Brain microvascular endothelial cell (primary cell): ENCODE results near the gene MYDGF.

Source experiments
- DNase-seq: peaks from one replicate; pipeline ENCODE4 v3.0.0-alpha.2; 2020
- H3K27ac ChIP-seq: fragments of 250-450 bp; sonication (Bioruptor Pico); 2 replicates; pipeline ENCODE4 v1.5.1; 2020; ENCODE audit warnings: mild to moderate bottlenecking, moderate library complexity
- H3K27me3 ChIP-seq: fragments of 250-450 bp; sonication (Bioruptor Pico); replicated peaks from 2 replicates; pipeline ENCODE4 v1.5.1; 2020; ENCODE audit warnings: mild to moderate bottlenecking
- H3K36me3 ChIP-seq: fragments of 250-450 bp; sonication (Bioruptor Pico); replicated peaks from 2 replicates; pipeline ENCODE4 v1.5.1; 2020; ENCODE audit warnings: mild to moderate bottlenecking
- H3K4me3 ChIP-seq: 2 replicates; pipeline ENCODE4 v1.5.1; 2011; ENCODE audit warnings: low read depth, mild to moderate bottlenecking, control low read depth, low read length, moderate library complexity
- CTCF ChIP-seq: IDR thresholded peaks from 2 replicates; pipeline ENCODE4 v1.5.1; 2011; ENCODE audit warnings: low read depth, mild to moderate bottlenecking, moderate library complexity, low read length, control low read depth, inconsistent platforms; ENCODE audit errors: missing control alignments
- in situ Hi-C: cut with HindIII; loops from 2 replicates; pipeline ENCODE4 v1.10.0; 2017; ENCODE audit warnings: low sequenced_read_pairs, low pct_ligation_motif_present

MYDGF gene

GRCh38 chr19:4633140-4633967, 36.8 kb downstream of the MYDGF start:
- TF ChIP-seq CTCF = peak; percentile 95
- H3K4me3 ChIP-seq = no peak overlapping the region
- H3K27me3 ChIP-seq = no peaks in the 10 kb centered on the region
- peak; percentile 82 for DNase-seq
- H3K27ac ChIP-seq = peak overlapping the region; percentile 68
- H3K36me3 ChIP-seq = no peaks in the 10 kb centered on the region
- in situ Hi-C loops = no loop called here

GRCh38 chr19:4624733-4625362, 45.3 kb downstream of the MYDGF start:
- H3K36me3 ChIP-seq = no peaks in the 10 kb centered on the region
- peaks cover 7% of the 10 kb centered on the region for H3K27me3 ChIP-seq
- TF ChIP-seq CTCF = peak; percentile 63
- H3K4me3 ChIP-seq = no peak overlapping the region
- in situ Hi-C loops = no loop called here
- DNase-seq = no peak
- no peak overlapping the region for H3K27ac ChIP-seq

- peaks cover 9% of the 10 kb centered on the region for H3K27me3 ChIP-seq
- no peak for TF ChIP-seq CTCF
- no peaks in the 10 kb centered on the region for H3K36me3 ChIP-seq
- DNase-seq = no peak
- H3K4me3 ChIP-seq = no peak overlapping the region
- H3K27ac ChIP-seq = no peak overlapping the region
- in situ Hi-C loops = no loop called here
Observed at GRCh38 chr19:4624301-4624700, 45.8 kb downstream of the MYDGF start.

GRCh38 chr19:4622695-4623421, 47.3 kb downstream of the MYDGF start:
- in situ Hi-C loops = no loop called here
- Histone ChIP-seq H3K36me3 (no peaks in the 10 kb centered on the region), H3K27ac (no peak overlapping the region), H3K27me3 (peaks cover 14% of the 10 kb centered on the region), H3K4me3 (no peak overlapping the region)
- peak; percentile 36 for TF ChIP-seq CTCF
- DNase-seq = no peak

GRCh38 chr19:4620675-4621074, 49.5 kb downstream of the MYDGF start:
- no peak for DNase-seq
- TF ChIP-seq CTCF = no peak
- H3K27me3 ChIP-seq = peaks cover 18% of the 10 kb centered on the region
- no peak overlapping the region for H3K27ac ChIP-seq
- in situ Hi-C loops = no loop called here
- H3K36me3 ChIP-seq = no peaks in the 10 kb centered on the region
- no peak overlapping the region for H3K4me3 ChIP-seq
